HCT116 (cell line): ENCODE measurements around the gene PDE7B. TPM values are rescaled to one million over a fixed set of nuclear protein-coding genes. Genes with fewer than 3 reads are reported as not detected.

Experiments
- ATAC-seq: fragments of 200-7000 bp; cut with Tn5 transposase; 2 replicates; pipeline ENCODE4 v1.9.1; 2020; ENCODE audit warnings: mild to moderate bottlenecking, moderate library complexity
- BruUV-seq: library from RNA; stranded (reverse); fragments of 400-500 nt; replicated peaks from 2 replicates; lab custom pipeline; 2021; lab: Mats Ljungman, UMichigan
- CTCF ChIA-PET: fragments of 300-600 bp; sonication (Branson Sonifier 250); formaldehyde crosslinking; loops from one replicate; lab custom pipeline; 2021; ENCODE audit warnings: antibody characterized with exemption; lab: Charles Lee
- POLR2A ChIA-PET: fragments of 300-600, 350-600 bp; sonication (Branson Sonifier 250); formaldehyde crosslinking; loops from one replicate; lab custom pipeline; 2021; ENCODE audit warnings: antibody characterized with exemption; lab: Charles Lee
- RAD21 ChIA-PET, 2 experiments: fragments of 300-600 bp; sonication (Branson Sonifier 250); formaldehyde crosslinking; loops; one replicate each; lab custom pipeline; 2023; ENCODE audit warnings: low total read pairs in 2 of 2; ENCODE audit not compliant: uncharacterized antibody in 2 of 2, unreplicated experiment in 2 of 2, low non-redundant PET in 1 of 2; lab: Charles Lee
- DNase-seq: peaks from one replicate; pipeline ENCODE4 v3.0.0-alpha.2; 2010; ENCODE audit warnings: low read depth, low spot score
- H2AFZ ChIP-seq: fragments of 200-600 bp; shearing (Covaris generic), sonication (generic); 2 replicates; pipeline ENCODE4 v1.6.1; 2017; ENCODE audit warnings: low read depth, mixed run types, mixed read lengths, antibody characterized with exemption, low read length; ENCODE audit not compliant: poor library complexity, severe bottlenecking
- H3K27ac ChIP-seq: 2 replicates; pipeline ENCODE4 v1.5.1; 2012; ENCODE audit warnings: low read depth, low read length
- H3K27me3 ChIP-seq: fragments of 200-600 bp; sonication (generic); 2 replicates; pipeline ENCODE4 v1.6.1; 2016; ENCODE audit warnings: mixed run types, low read length, mixed read lengths; ENCODE audit not compliant: insufficient read depth
- H3K36me3 ChIP-seq, 2 experiments: fragments of 200-500 bp in 1 of 2; fragments of 200-600 bp in 1 of 2; sonication (Bioruptor generic) in 1 of 2; sonication (generic) in 1 of 2; 2 replicates each; pipeline versions ENCODE4 v1.5.1 to v1.6.1; 2014 to 2016; ENCODE audit warnings: low read length in 2 of 2, inconsistent platforms in 1 of 2, mixed read lengths in 1 of 2, mixed run types in 1 of 2; ENCODE audit not compliant: insufficient read depth in 2 of 2, control insufficient read depth in 1 of 2
- H3K4me1 ChIP-seq, 2 experiments: fragments of 200-600 bp in 1 of 2; sonication (generic) in 1 of 2; 2 replicates each; pipeline versions ENCODE4 v1.5.1 to v1.6.1; 2012 to 2017; ENCODE audit warnings: low read length in 2 of 2, inconsistent platforms in 1 of 2, mild to moderate bottlenecking in 1 of 2, mixed read lengths in 1 of 2, mixed run types in 1 of 2, moderate library complexity in 1 of 2; ENCODE audit not compliant: insufficient read depth in 2 of 2, control insufficient read depth in 1 of 2
- H3K4me2 ChIP-seq: fragments of 200-600 bp; sonication (generic); 2 replicates; pipeline ENCODE4 v1.6.1; 2017; ENCODE audit warnings: mixed run types, low read length, mixed read lengths
- H3K4me3 ChIP-seq, 2 experiments: fragments of 200-600 bp in 1 of 2; sonication (generic) in 1 of 2; replicated peaks in 1 of 2; 2 replicates each; pipeline ENCODE4 v1.5.1; 2011 to 2016; ENCODE audit warnings: low read length in 2 of 2, control low read depth in 1 of 2, low read depth in 1 of 2, mild to moderate bottlenecking in 1 of 2, mixed read lengths in 1 of 2, mixed run types in 1 of 2
- H3K79me2 ChIP-seq: fragments of 200-600 bp; sonication (generic); 2 replicates; pipeline ENCODE4 v1.6.1; 2017; ENCODE audit warnings: mild to moderate bottlenecking, mixed run types, low read length, moderate library complexity, mixed read lengths; ENCODE audit not compliant: insufficient read depth
- H3K9ac ChIP-seq: fragments of 200-600 bp; sonication (generic); 2 replicates; pipeline ENCODE4 v1.6.1; 2016; ENCODE audit warnings: low read length, mixed read lengths
- H3K9me2 ChIP-seq: fragments of 200-600 bp; sonication (generic), shearing (Covaris generic); 2 replicates; pipeline ENCODE4 v1.6.1; 2017; ENCODE audit warnings: mixed run types, mild to moderate bottlenecking, moderate library complexity; ENCODE audit not compliant: insufficient read depth
- H3K9me3 ChIP-seq, 2 experiments: fragments of 200-500 bp in 1 of 2; fragments of 200-600 bp in 1 of 2; sonication (Bioruptor generic) in 1 of 2; sonication (generic) in 1 of 2; 2 replicates each; pipeline ENCODE4 v1.6.1; 2014 to 2017; ENCODE audit warnings: low read length in 2 of 2, mixed read lengths in 2 of 2, inconsistent platforms in 1 of 2, low read depth in 1 of 2, mild to moderate bottlenecking in 1 of 2, mixed run types in 1 of 2, moderate library complexity in 1 of 2; ENCODE audit not compliant: control insufficient read depth in 1 of 2, insufficient read depth in 1 of 2
- H4K20me1 ChIP-seq: fragments of 200-600 bp; sonication (generic), shearing (Covaris generic); 2 replicates; pipeline ENCODE4 v1.6.1; 2017; ENCODE audit warnings: mixed run types, mild to moderate bottlenecking, moderate library complexity; ENCODE audit not compliant: insufficient read depth
- CBX3 ChIP-seq: IDR thresholded peaks from 2 replicates; pipeline ENCODE4 v1.6.1; 2012; ENCODE audit warnings: low read depth
- CTCF ChIP-seq, 3 experiments: fragments of 200-600 bp in 1 of 3; sonication (generic) in 1 of 3; IDR thresholded peaks in 2 of 3; conservative IDR thresholded peaks in 1 of 3; 2 replicates each; pipeline ENCODE4 v1.5.1; 2012 to 2017; ENCODE audit warnings: low read depth in 2 of 3, low read length in 2 of 3, antibody characterized with exemption in 1 of 3, borderline replicate concordance in 1 of 3, control low read depth in 1 of 3, mild to moderate bottlenecking in 1 of 3, mixed read lengths in 1 of 3, mixed run types in 1 of 3, moderate library complexity in 1 of 3; ENCODE audit not compliant: insufficient read depth in 1 of 3
- EGR1 ChIP-seq: IDR thresholded peaks from 2 replicates; pipeline ENCODE4 v1.6.1; 2012; ENCODE audit warnings: low read depth
- ELF1 ChIP-seq: IDR thresholded peaks from 2 replicates; pipeline ENCODE4 v1.6.1; 2012; ENCODE audit warnings: low read depth, borderline replicate concordance
- EZH2 ChIP-seq: fragments of 200-600 bp; sonication (generic); IDR thresholded peaks from 2 replicates; pipeline ENCODE4 v1.6.1; 2017; ENCODE audit warnings: antibody characterized with exemption, mixed run types
- FOSL1 ChIP-seq: IDR thresholded peaks from 2 replicates; pipeline ENCODE4 v1.6.1; 2012; ENCODE audit warnings: low read depth
- JUND ChIP-seq: IDR thresholded peaks from 2 replicates; pipeline ENCODE4 v1.6.1; 2012
- POLR2AphosphoS5 ChIP-seq: IDR thresholded peaks from 2 replicates; pipeline ENCODE4 v1.6.1; 2011; ENCODE audit warnings: mild to moderate bottlenecking, low read depth, low read length, moderate library complexity
- RAD21 ChIP-seq: IDR thresholded peaks from 2 replicates; pipeline ENCODE4 v1.6.1; 2012; ENCODE audit warnings: low read depth, mild to moderate bottlenecking
- REST ChIP-seq: IDR thresholded peaks from 2 replicates; pipeline ENCODE4 v1.6.1; 2012; ENCODE audit warnings: low read depth
- SIN3A ChIP-seq: IDR thresholded peaks from 2 replicates; pipeline ENCODE4 v1.6.1; 2012; ENCODE audit warnings: low read depth
- SP1 ChIP-seq: IDR thresholded peaks from 2 replicates; pipeline ENCODE4 v1.6.1; 2012; ENCODE audit warnings: low read depth
- TCF7L2 ChIP-seq: IDR thresholded peaks from 2 replicates; pipeline ENCODE4 v1.7.0; 2011; ENCODE audit warnings: borderline replicate concordance, inconsistent platforms; ENCODE audit not compliant: insufficient read depth, insufficient read length; ENCODE audit errors: extremely low read depth
- ZBTB33 ChIP-seq: IDR thresholded peaks from 2 replicates; pipeline ENCODE4 v1.6.1; 2011; ENCODE audit warnings: mild to moderate bottlenecking, low read length, moderate library complexity; ENCODE audit not compliant: insufficient replicate concordance; ENCODE audit errors: extremely low read depth
- ZFX ChIP-seq: fragments of 450-650 bp; IDR thresholded peaks from 2 replicates; pipeline ENCODE4 v1.6.1; 2017
- intact Hi-C: fragments of 100-400 bp; cut with micrococcal nuclease; formaldehyde crosslinking; loops from 2 replicates; pipeline ENCODE4 v1.10.0; 2022
- total RNA-seq: library from RNA; stranded (reverse); gene quantifications from one replicate; pipeline ENCODE4 v1.2.1, GENCODE V29; 2021; ENCODE audit not compliant: unreplicated experiment

The PDE7B gene
- total RNA-seq, 1 experiment from 2014 or later, result 0.61 TPM

GRCh38 chr6:136148051-136148450, 296.6 kb downstream of the PDE7B start:
- intact Hi-C loops, result no loop called here
- Histone ChIP-seq H3K27me3 (no peaks in the 10 kb centered on the region), H3K9me3 (no peaks in the 10 kb centered on the region), H4K20me1 (no peaks in the 10 kb centered on the region), H3K4me1 (no peaks in the 10 kb centered on the region), H3K36me3 (no peaks in the 10 kb centered on the region)
- no TSS peak for BruUV-seq
- no peak for TF ChIP-seq POLR2AphosphoS5
- no peak for TF ChIP-seq FOSL1
- no peak for TF ChIP-seq EZH2
- TF ChIP-seq TCF7L2, result no peak
- no peak for TF ChIP-seq SIN3A
- no peak for TF ChIP-seq JUND
- no peak for TF ChIP-seq ZBTB33
- TF ChIP-seq EGR1, result no peak
- no peak for TF ChIP-seq SP1
- no peak for TF ChIP-seq RAD21
- no peak for TF ChIP-seq ZFX
- TF ChIP-seq REST, result no peak
- TF ChIP-seq CTCF (IDR thresholded peaks at IDR 0.05 in 2 of 3, conservative IDR thresholded peaks at IDR 0.05 in 1 of 3; ENCODE audit: borderline replicate concordance in 1 of 3, insufficient read depth in 1 of 3, low read depth in 2 of 3, low read length in 2 of 3), result no peak
- no peak for TF ChIP-seq ELF1
- TF ChIP-seq CBX3, result no peak
- TF ChIP-seq, all 23 proteins: peak for 0
- no peak overlapping the region for H2AFZ ChIP-seq
- ChIA-PET POLR2A (no interaction called here), CTCF (no interaction called here), RAD21 (no interaction called here)
- no peak overlapping the region for H3K27ac ChIP-seq
- no peaks in the 10 kb centered on the region for H3K79me2 ChIP-seq
- H3K9ac ChIP-seq, result no peak overlapping the region
- no peak overlapping the region for H3K4me2 ChIP-seq
- H3K9me2 ChIP-seq, result no peaks in the 10 kb centered on the region
- DNase-seq (no peak), ATAC-seq (no peak)
- H3K4me3 ChIP-seq, result no peak overlapping the region
